ENCODE results near the gene PLA2G4B.

- TF ChIP-seq CTCF (IDR thresholded peaks at IDR 0.05 in 4 of 5, conservative IDR thresholded peaks at IDR 0.05 in 1 of 5) (no peak), POLR2A (IDR thresholded peaks at IDR 0.05) (no peak)
These were observed 49.2 kb downstream of the PLA2G4B start for GRCh38 chr15:41887893-41888292.
